SK-N-MC (cell line): ENCODE results near the gene DHRS1.

Source experiments
- EZH2 ChIP-seq: fragments of 200-600 bp; sonication (generic); IDR thresholded peaks from one replicate; pipeline ENCODE4 v1.6.1; 2017; ENCODE audit warnings: antibody characterized with exemption
- FOXP2 ChIP-seq: optimal IDR thresholded peaks from 2 replicates; pipeline ENCODE3; 2011; ENCODE audit warnings: mild to moderate bottlenecking, moderate library complexity; ENCODE audit not compliant: insufficient read depth; ENCODE audit errors: extremely low read length, control extremely low read depth
- POLR2AphosphoS5 ChIP-seq: IDR thresholded peaks from 2 replicates; pipeline ENCODE4 v1.6.1; 2012; ENCODE audit warnings: mild to moderate bottlenecking, low read depth, low read length, borderline replicate concordance

DNA sequence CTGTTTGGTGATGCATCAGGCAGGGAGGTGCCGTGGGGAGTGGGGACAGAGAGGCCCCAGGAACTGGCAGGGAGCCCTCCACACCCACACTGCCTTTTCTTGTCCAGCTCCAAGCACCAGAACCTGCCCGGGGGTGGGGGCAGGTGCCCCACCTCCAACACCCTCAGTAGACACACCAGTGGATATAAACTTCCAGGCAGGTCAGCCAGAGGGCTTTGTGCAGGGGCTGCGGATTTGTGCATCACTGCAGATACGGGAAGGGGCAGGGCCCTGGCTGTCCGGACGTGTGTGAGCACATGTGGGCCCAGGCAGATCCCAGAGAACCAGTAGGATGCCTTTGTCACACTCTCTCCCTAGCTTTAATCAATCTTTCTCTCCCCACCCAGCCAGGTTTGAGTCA is 35.3 kb downstream of the DHRS1 start:
- TF ChIP-seq EZH2 (no peak), POLR2AphosphoS5 (no peak), FOXP2 (no peak)
